ENCODE measurements around the gene RAD9A. TPM values are rescaled to one million over a fixed set of nuclear protein-coding genes. Genes with fewer than 3 reads are reported as not detected.

The RAD9A gene
- total RNA-seq, 3 donors from 2014 or later: 11.0 to 31.0 (median 24.6) TPM

DNA sequence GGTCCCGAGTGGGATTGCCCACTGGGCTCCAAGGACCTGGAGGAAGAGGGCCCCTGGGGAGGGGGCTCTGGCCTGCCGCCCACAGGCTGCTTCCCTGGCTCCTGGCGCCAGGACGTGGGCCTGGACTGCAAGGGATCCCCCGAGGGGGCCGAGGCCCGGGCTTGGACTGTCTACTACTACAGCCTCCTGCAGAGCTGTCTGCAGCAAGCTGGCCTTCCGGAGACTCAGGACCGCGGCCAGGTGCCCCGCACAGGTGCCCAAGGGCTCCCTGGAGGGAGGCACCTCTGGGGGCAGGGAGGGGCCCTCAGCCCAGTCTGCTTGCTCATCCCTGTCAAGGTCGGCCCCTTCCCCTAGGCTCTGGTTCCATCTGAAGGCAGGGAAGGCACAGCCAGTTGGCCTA lies 25.6 kb downstream of the RAD9A start:
- H3K4me1 ChIP-seq: peaks cover 10 to 13% of the 10 kb centered on the region in 2 donors
- no peaks in the 10 kb centered on the region for H3K9me3 ChIP-seq
- H3K27me3 ChIP-seq: no peaks in the 10 kb centered on the region
- intact Hi-C loops (cut with DNase I; ENCODE audit: low total_unique reads): no loop called here
- no peak overlapping the region for H3K4me3 ChIP-seq
- no peak for DNase-seq (ENCODE audit: low spot score in 2 of 2)
- TF ChIP-seq POLR2AphosphoS5 (IDR thresholded peaks at IDR 0.05) (no peak), POLR2A (IDR thresholded peaks at IDR 0.05) (no peak), CTCF (IDR thresholded peaks at IDR 0.05) (no peak)
- H3K27ac ChIP-seq: peak overlapping the region; percentile 68 to 75
- no peaks in the 10 kb centered on the region for H3K36me3 ChIP-seq

- no peak for TF ChIP-seq POLR2AphosphoS5 (IDR thresholded peaks at IDR 0.05)
- no peak for TF ChIP-seq CTCF (IDR thresholded peaks at IDR 0.05)
- no peak for TF ChIP-seq POLR2A (IDR thresholded peaks at IDR 0.05)
- DNase-seq (ENCODE audit: low spot score in 2 of 2): peak in 1 of 2 donors; percentile 56
- no peaks in the 10 kb centered on the region for H3K27me3 ChIP-seq
- peaks cover 10 to 13% of the 10 kb centered on the region in 2 donors for H3K4me1 ChIP-seq
- no peaks in the 10 kb centered on the region for H3K9me3 ChIP-seq
- H3K36me3 ChIP-seq: no peaks in the 10 kb centered on the region
- H3K4me3 ChIP-seq: peak overlapping the region in 1 of 3 donors; percentile 10
- H3K27ac ChIP-seq: peak overlapping the region; percentile 68 to 94
- intact Hi-C loops (cut with DNase I; ENCODE audit: low total_unique reads): no loop called here
Observed at GRCh38 chr11:67418476-67419281, 26.9 kb downstream of the RAD9A start.

GRCh38 chr11:67419325-67420049 lies 27.7 kb downstream of the RAD9A start:
- peaks cover 10 to 13% of the 10 kb centered on the region in 2 donors for H3K4me1 ChIP-seq
- DNase-seq (ENCODE audit: low spot score in 2 of 2): no peak
- intact Hi-C loops (cut with DNase I; ENCODE audit: low total_unique reads): no loop called here

GRCh38 chr11:67420147-67420645 lies 28.4 kb downstream of the RAD9A start:
- Histone ChIP-seq H3K4me3 (peak overlapping the region; percentile 53 to 86 (median 77)), H3K9me3 (no peaks in the 10 kb centered on the region), H3K4me1 (peaks cover 10 to 13% of the 10 kb centered on the region in 2 donors), H3K27ac (peak overlapping the region; percentile 90 to 94), H3K27me3 (no peaks in the 10 kb centered on the region), H3K36me3 (no peaks in the 10 kb centered on the region)
- TF ChIP-seq POLR2AphosphoS5 (IDR thresholded peaks at IDR 0.05) (no peak), POLR2A (IDR thresholded peaks at IDR 0.05) (no peak), CTCF (IDR thresholded peaks at IDR 0.05) (no peak)
- intact Hi-C loops (cut with DNase I; ENCODE audit: low total_unique reads): no loop called here
- no peak for DNase-seq (ENCODE audit: low spot score in 2 of 2)

More at GRCh38 chr11:67419325-67420049, 27.7 kb downstream of the RAD9A start:
- Histone ChIP-seq H3K36me3 (no peaks in the 10 kb centered on the region), H3K27me3 (no peaks in the 10 kb centered on the region), H3K27ac (peak overlapping the region; percentile 68 to 94), H3K4me3 (no peak overlapping the region), H3K9me3 (no peaks in the 10 kb centered on the region)
- TF ChIP-seq POLR2AphosphoS5 (IDR thresholded peaks at IDR 0.05) (no peak), POLR2A (IDR thresholded peaks at IDR 0.05) (no peak), CTCF (IDR thresholded peaks at IDR 0.05) (no peak)

Data from breast epithelium (tissue), 4 donors.